ENCODE data around the gene ADAMTS3.

The ADAMTS3 gene

GRCh38 chr4:72383439-72383838, 185.6 kb downstream of the ADAMTS3 start:
- H3F3A ChIP-seq (ENCODE audit: low read depth), result no peaks in the 10 kb centered on the region
- no peaks in the 10 kb centered on the region for H3K79me2 ChIP-seq (ENCODE audit: insufficient read depth, low read length)
- no peak for TF ChIP-seq EZH2phosphoT487 (IDR thresholded peaks at IDR 0.05; ENCODE audit: borderline replicate concordance)
- TF ChIP-seq CTCF (conservative IDR thresholded peaks at IDR 0.05; ENCODE audit: low read length), result no peak
- H3K27me3 ChIP-seq (ENCODE audit: insufficient read depth, low read length, poor library complexity, severe bottlenecking), result no peaks in the 10 kb centered on the region
- no peaks in the 10 kb centered on the region for H3K4me1 ChIP-seq (ENCODE audit: insufficient read depth, low read length, poor library complexity, severe bottlenecking)
- H3K9me2 ChIP-seq (replicated peaks; ENCODE audit: low read depth, low read length), result no peaks in the 10 kb centered on the region
- no peak overlapping the region for H3K9ac ChIP-seq (ENCODE audit: low read depth, low read length, poor library complexity, severe bottlenecking)
- H3K4me2 ChIP-seq (ENCODE audit: low read depth, low read length, poor library complexity, severe bottlenecking), result no peak overlapping the region
- no peak overlapping the region for H3K4me3 ChIP-seq (ENCODE audit: low read length, poor library complexity, severe bottlenecking)
- H3K9me3 ChIP-seq (ENCODE audit: insufficient read depth, low read depth, low read length), result no peaks in the 10 kb centered on the region
- no peaks in the 10 kb centered on the region for H4K20me1 ChIP-seq (ENCODE audit: insufficient read depth, low read length, poor library complexity, severe bottlenecking)
- H3K36me3 ChIP-seq (ENCODE audit: insufficient read depth, low read length), result no peaks in the 10 kb centered on the region
- H2AFZ ChIP-seq (ENCODE audit: low read length), result no peak overlapping the region

GRCh38 chr4:72378901-72379300, 190.1 kb downstream of the ADAMTS3 start:
- H3K9me2 ChIP-seq (replicated peaks; ENCODE audit: low read depth, low read length), result no peaks in the 10 kb centered on the region
- no peak overlapping the region for H2AFZ ChIP-seq (ENCODE audit: low read length)
- no peaks in the 10 kb centered on the region for H3K36me3 ChIP-seq (ENCODE audit: insufficient read depth, low read length)
- no peaks in the 10 kb centered on the region for H3K79me2 ChIP-seq (ENCODE audit: insufficient read depth, low read length)
- no peak overlapping the region for H3K4me2 ChIP-seq (ENCODE audit: low read depth, low read length, poor library complexity, severe bottlenecking)
- H3F3A ChIP-seq (ENCODE audit: low read depth), result no peaks in the 10 kb centered on the region
- no peak overlapping the region for H3K9ac ChIP-seq (ENCODE audit: low read depth, low read length, poor library complexity, severe bottlenecking)
- no peaks in the 10 kb centered on the region for H3K4me1 ChIP-seq (ENCODE audit: insufficient read depth, low read length, poor library complexity, severe bottlenecking)
- no peaks in the 10 kb centered on the region for H4K20me1 ChIP-seq (ENCODE audit: insufficient read depth, low read length, poor library complexity, severe bottlenecking)
- H3K4me3 ChIP-seq (ENCODE audit: low read length, poor library complexity, severe bottlenecking), result no peak overlapping the region
- no peaks in the 10 kb centered on the region for H3K9me3 ChIP-seq (ENCODE audit: insufficient read depth, low read depth, low read length)
- no peaks in the 10 kb centered on the region for H3K27me3 ChIP-seq (ENCODE audit: insufficient read depth, low read length, poor library complexity, severe bottlenecking)
- TF ChIP-seq EZH2phosphoT487 (IDR thresholded peaks at IDR 0.05; ENCODE audit: borderline replicate concordance) (no peak), CTCF (conservative IDR thresholded peaks at IDR 0.05; ENCODE audit: low read length) (no peak)

- no peaks in the 10 kb centered on the region for H3K36me3 ChIP-seq (ENCODE audit: insufficient read depth, low read length)
- H3K9me2 ChIP-seq (replicated peaks; ENCODE audit: low read depth, low read length), result no peaks in the 10 kb centered on the region
- no peak overlapping the region for H3K4me2 ChIP-seq (ENCODE audit: low read depth, low read length, poor library complexity, severe bottlenecking)
- no peak overlapping the region for H3K9ac ChIP-seq (ENCODE audit: low read depth, low read length, poor library complexity, severe bottlenecking)
- H2AFZ ChIP-seq (ENCODE audit: low read length), result no peak overlapping the region
- TF ChIP-seq EZH2phosphoT487 (IDR thresholded peaks at IDR 0.05; ENCODE audit: borderline replicate concordance) (no peak), CTCF (conservative IDR thresholded peaks at IDR 0.05; ENCODE audit: low read length) (no peak)
- H3K4me1 ChIP-seq (ENCODE audit: insufficient read depth, low read length, poor library complexity, severe bottlenecking), result no peaks in the 10 kb centered on the region
- H3K79me2 ChIP-seq (ENCODE audit: insufficient read depth, low read length), result no peaks in the 10 kb centered on the region
- no peak overlapping the region for H3K4me3 ChIP-seq (ENCODE audit: low read length, poor library complexity, severe bottlenecking)
- H3K27me3 ChIP-seq (ENCODE audit: insufficient read depth, low read length, poor library complexity, severe bottlenecking), result no peaks in the 10 kb centered on the region
- no peaks in the 10 kb centered on the region for H3F3A ChIP-seq (ENCODE audit: low read depth)
- no peaks in the 10 kb centered on the region for H3K9me3 ChIP-seq (ENCODE audit: insufficient read depth, low read depth, low read length)
- H4K20me1 ChIP-seq (ENCODE audit: insufficient read depth, low read length, poor library complexity, severe bottlenecking), result no peaks in the 10 kb centered on the region
Measured at GRCh38 chr4:72377491-72378194, 191.4 kb downstream of the ADAMTS3 start.
